Right ventricle myocardium superior (tissue), 1 donor: ENCODE results near the gene ALX4. TPM values are rescaled to one million over a fixed set of nuclear protein-coding genes. Genes with fewer than 3 reads are reported as not detected.

Source experiments
- ATAC-seq: fragments of 200-7000 bp; cut with Tn5 transposase; one replicate; pipeline ENCODE4 v1.9.1; 2020; ENCODE audit warnings: mild to moderate bottlenecking; ENCODE audit not compliant: poor library complexity
- DNase-seq: peaks from one replicate; pipeline ENCODE4 v3.0.0-alpha.2; 2020
- intact Hi-C: fragments of 100-400 bp; cut with DNase I; formaldehyde crosslinking; loops from one replicate; pipeline ENCODE4 v1.11.2; 2022
- long read RNA-seq: library from polyadenylated mRNA; unstranded; transcript quantifications from one replicate; pipeline ENCODE4 v2.0.0, GENCODE V29; 2021
- total RNA-seq: library from RNA; stranded (reverse); fragmentation: NEBNext Ultra II Directional; extraction: Animal tissue kit (Norgen Biotek cat#: 25700); gene quantifications from one replicate; pipeline ENCODE4 v1.2.1, GENCODE V29; 2021
- donor health status: DM: no; HTN: yes; CAD: no; lungs with severe emphysema.

Gene ALX4
- total RNA-seq = 0.03 TPM
- long read RNA-seq = 0 reads

GRCh38 chr11:44309478-44310205 lies at the start of gene ALX4:
ALX4 (minus strand) TSS chr11:44310139; CDS start chr11:44310062, 77 bp downstream.
- peak; percentile 69 for DNase-seq
- peak; percentile 84 for ATAC-seq

GRCh38 chr11:44359162-44359561 lies 49.2 kb upstream of the ALX4 start:
- DNase-seq (no peak), ATAC-seq (no peak)
- intact Hi-C loops = no loop called here

More at GRCh38 chr11:44309478-44310205, at the start of gene ALX4:
- intact Hi-C loops = no loop called here

GRCh38 chr11:44358713-44359112 lies 48.8 kb upstream of the ALX4 start:
- ATAC-seq (no peak), DNase-seq (no peak)
- intact Hi-C loops = no loop called here

GRCh38 chr11:44357711-44358110 lies 47.8 kb upstream of the ALX4 start:
- intact Hi-C loops = no loop called here
- ATAC-seq = no peak

GRCh38 chr11:44356351-44356750 lies 46.4 kb upstream of the ALX4 start:
- DNase-seq = no peak
- ATAC-seq = no peak
- intact Hi-C loops = no loop called here

More at GRCh38 chr11:44357711-44358110, 47.8 kb upstream of the ALX4 start:
- DNase-seq = no peak

- DNase-seq = no peak
- intact Hi-C loops = no loop called here
- no peak for ATAC-seq
Observed at GRCh38 chr11:44351898-44352498, 42.1 kb upstream of the ALX4 start.

GRCh38 chr11:44351006-44351660 lies 41.2 kb upstream of the ALX4 start:
- no peak for DNase-seq
- intact Hi-C loops = no loop called here

GRCh38 chr11:44349328-44349727 lies 39.4 kb upstream of the ALX4 start:
- no peak for DNase-seq
- intact Hi-C loops = no loop called here
- no peak for ATAC-seq

More at GRCh38 chr11:44351006-44351660, 41.2 kb upstream of the ALX4 start:
- ATAC-seq = no peak

GRCh38 chr11:44348721-44349120 lies 38.8 kb upstream of the ALX4 start:
- intact Hi-C loops = no loop called here
- ATAC-seq = no peak
- DNase-seq = no peak

GRCh38 chr11:44348114-44348513 lies 38.2 kb upstream of the ALX4 start:
- no peak for DNase-seq
- intact Hi-C loops = no loop called here
- ATAC-seq = no peak

GRCh38 chr11:44347538-44347937 lies 37.6 kb upstream of the ALX4 start:
- no peak for DNase-seq
- no peak for ATAC-seq
- intact Hi-C loops = no loop called here

- DNase-seq (no peak), ATAC-seq (no peak)
- intact Hi-C loops = no loop called here
Observed at GRCh38 chr11:44346983-44347382, 37.0 kb upstream of the ALX4 start.

GRCh38 chr11:44345781-44346180 lies 35.8 kb upstream of the ALX4 start:
- intact Hi-C loops = no loop called here
- no peak for DNase-seq
- no peak for ATAC-seq

- ATAC-seq = no peak
- intact Hi-C loops = no loop called here
- no peak for DNase-seq
Observed at GRCh38 chr11:44344921-44345320, 35.0 kb upstream of the ALX4 start.

- DNase-seq (no peak), ATAC-seq (no peak)
- intact Hi-C loops = no loop called here
Observed at GRCh38 chr11:44344423-44344820, 34.5 kb upstream of the ALX4 start.

- intact Hi-C loops = no loop called here
- no peak for ATAC-seq
Observed at GRCh38 chr11:44343778-44344422, 34.0 kb upstream of the ALX4 start.

GRCh38 chr11:44342616-44343015 lies 32.7 kb upstream of the ALX4 start:
- ATAC-seq (no peak), DNase-seq (no peak)
- intact Hi-C loops = no loop called here

More at GRCh38 chr11:44343778-44344422, 34.0 kb upstream of the ALX4 start:
- no peak for DNase-seq

- ATAC-seq (no peak), DNase-seq (no peak)
- intact Hi-C loops = no loop called here
Observed at GRCh38 chr11:44340656-44341055, 30.7 kb upstream of the ALX4 start.

GRCh38 chr11:44339530-44339883 lies 29.6 kb upstream of the ALX4 start:
- intact Hi-C loops = no loop called here
- ATAC-seq (no peak), DNase-seq (no peak)
